NCI-H2081 treated with DMSO at 0.1 percent for 48 hours (cell line): ENCODE results near the gene ARL6IP5.

Experiments
- DNase-seq: peaks from one replicate; lab custom pipeline; 2025; lab: John Stamatoyannopoulos, UW

The ARL6IP5 gene

DNA sequence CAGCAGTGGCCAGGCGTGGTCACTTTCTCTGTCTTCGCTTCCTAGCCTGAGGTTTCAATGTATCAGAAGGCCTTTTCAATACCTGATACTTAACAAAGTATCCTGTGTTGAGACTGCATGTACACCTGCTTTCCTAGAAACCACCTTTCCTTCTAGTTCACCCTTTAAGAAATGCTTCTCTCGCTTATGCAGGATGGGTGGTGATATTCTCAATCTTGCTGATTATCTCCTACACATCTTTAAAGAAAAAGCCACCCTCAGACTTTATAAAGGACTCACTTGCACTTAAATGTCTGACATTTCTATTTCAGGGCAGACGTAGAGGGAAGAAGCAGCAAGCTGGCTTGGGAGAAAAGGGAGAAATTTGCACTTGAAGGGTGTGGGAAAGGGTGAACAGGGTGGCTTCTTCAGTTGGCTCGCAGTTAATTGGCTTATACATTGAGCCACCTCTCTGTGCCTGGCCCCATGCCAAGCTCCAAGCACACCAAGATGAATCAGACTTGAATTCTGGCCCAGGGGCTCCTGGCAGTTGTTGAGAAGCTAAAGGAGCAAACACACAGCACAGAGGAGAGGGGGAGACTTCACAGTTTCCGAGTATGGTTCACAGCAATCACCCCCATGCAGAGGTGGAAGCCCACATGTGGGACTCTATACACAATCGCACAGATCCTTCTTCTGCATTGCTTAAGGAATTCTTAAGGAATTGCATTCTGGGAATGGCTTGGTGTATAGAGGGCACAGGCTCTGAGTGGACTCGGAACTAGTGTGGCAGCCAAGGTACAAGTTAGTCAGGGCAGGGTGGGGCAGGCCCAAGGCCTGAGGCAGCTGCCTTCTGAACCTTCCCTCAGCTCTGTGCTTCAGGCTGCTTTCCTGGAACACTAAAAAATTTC lies 1.3 kb downstream of the ARL6IP5 start:
- DNase-seq, result no peak

- DNase-seq, result no peak
Observed at GRCh38 chr3:69087030-69087791, 2.5 kb downstream of the ARL6IP5 start.

DNA sequence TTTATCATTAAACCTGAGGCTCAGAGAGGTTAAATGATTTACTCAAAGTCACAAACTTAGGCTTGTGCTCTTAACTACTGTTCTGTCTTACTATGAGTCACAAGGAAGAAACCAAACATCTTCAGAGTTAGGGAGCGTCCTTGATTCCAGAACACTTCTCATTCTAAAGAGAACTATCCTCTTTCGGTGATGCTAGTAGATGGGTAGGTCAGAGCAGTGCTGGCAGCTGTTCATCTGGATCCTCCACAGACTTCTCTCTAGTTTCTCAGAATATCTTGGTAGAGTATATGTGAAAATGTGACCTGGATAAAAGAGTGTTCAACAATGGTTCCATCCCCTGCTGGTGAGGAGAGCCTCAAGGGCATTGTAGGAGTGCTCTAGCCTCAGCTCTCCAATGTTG lies 3.3 kb downstream of the ARL6IP5 start:
- no peak for DNase-seq

DNA sequence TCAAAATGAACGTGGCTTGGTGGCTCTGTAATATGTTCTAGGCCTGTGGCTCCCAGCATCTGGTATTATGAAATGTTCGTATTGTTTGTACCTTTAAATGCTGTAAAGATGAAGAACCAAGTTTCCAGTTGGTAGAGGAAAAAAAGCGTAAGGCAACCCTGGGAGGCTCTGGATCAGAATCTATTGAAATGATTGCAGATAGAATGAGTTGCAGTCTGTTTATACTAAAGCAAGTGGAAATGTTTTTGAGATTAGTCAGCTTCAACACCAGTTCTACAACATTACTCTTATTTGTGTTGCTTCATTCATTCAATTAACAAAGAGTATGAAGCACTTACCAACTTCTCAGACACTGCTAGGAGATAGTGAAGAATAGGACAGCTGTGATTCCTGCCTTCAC lies 5.3 kb downstream of the ARL6IP5 start:
- no peak for DNase-seq

DNA sequence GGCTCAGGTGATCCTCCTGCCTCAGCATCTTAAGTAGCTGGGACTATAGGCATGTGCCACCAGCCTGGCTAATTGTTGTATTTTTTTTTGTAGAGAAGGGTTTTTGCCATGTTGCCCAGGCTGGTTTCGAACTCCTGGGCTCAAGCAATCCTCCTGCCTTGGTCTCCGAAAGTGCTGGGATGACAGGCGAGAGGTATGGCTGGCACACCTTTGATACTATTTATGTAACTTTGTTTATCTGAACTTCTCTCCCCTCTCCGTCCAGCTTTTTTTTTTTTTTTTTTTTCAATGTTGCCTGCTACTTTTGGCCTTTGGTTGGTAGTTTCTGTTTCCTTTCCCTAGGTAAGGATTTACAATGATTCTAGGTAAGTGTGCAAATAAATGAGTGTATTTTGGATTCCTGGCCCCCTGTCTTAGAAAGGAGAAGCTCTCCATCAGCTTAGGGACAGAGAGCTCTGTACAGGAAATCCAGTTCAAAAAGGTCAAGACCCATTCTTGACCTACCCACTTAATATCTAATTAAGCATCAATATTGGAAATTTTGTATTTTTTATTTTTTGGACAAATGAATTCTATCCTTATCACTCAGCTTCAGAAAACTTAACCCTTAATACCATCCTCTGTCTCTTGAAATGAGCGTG lies 6.8 kb downstream of the ARL6IP5 start:
- no peak for DNase-seq

GRCh38 chr3:69092030-69092516 lies 7.3 kb downstream of the ARL6IP5 start:
- no peak for DNase-seq

- DNase-seq, result no peak
Observed at GRCh38 chr3:69094467-69095205, 9.9 kb downstream of the ARL6IP5 start.

DNA sequence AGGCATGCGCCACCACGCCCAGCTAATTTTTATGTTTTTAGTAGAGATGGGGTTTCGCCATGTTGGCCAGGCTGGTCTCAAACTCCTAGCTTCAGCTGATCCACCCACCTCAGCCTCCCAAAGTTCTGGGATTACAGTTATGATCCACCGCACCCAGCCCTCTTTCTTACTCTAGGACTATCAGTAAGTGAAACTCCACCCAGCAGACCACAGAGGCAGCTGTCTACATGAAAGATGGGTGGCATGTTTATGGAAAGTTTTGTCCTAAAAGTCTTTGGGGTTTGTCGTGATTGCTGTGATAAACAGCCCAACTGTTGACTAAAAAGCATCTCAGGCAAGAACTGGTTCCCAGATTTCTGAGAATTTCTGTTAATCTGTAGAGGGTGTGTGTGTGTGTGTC lies 10.9 kb downstream of the ARL6IP5 start:
- DNase-seq, result no peak

DNA sequence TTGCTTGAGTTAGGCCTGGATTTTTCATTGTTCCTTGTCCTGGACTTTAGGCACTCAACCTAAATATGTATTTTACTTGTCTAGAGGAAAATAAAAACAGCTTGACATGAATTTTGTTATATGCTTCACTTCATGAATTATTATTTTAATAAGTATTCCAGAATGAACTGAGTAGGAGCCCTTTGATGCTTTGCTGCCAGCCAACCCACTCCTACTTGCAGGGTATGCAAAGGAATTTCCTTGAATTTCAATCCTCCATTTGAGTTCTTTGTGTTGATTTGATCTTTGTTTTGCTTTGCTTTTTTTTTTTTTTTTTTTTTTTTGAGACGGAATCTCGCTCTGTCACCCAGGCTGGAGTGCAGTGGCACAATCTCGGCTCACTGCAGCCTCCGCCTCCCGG lies 11.6 kb downstream of the ARL6IP5 start:
- no peak for DNase-seq

- DNase-seq, result no peak
Observed at GRCh38 chr3:69097407-69098086, 12.8 kb downstream of the ARL6IP5 start.

GRCh38 chr3:69099576-69099975 lies 14.8 kb downstream of the ARL6IP5 start:
- no peak for DNase-seq

DNA sequence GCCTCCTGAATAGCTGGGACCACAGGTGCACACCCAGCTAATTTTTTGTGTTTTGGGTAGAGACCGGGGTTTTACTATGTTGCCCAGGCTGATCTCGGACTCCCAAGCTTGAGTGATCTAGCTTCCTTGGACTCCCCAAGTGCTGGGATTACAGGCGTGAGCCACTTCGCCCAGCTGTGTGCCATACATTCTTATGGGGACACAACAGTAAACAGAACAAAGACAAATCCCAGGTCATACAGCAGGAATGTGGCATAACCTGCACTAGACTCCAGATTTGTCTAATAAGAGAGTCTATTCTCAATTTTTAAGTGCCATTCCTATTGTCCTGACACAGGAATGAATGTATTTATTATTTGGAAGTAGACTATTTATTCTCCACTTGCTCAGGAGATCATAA lies 17.6 kb downstream of the ARL6IP5 start:
- no peak for DNase-seq

DNA sequence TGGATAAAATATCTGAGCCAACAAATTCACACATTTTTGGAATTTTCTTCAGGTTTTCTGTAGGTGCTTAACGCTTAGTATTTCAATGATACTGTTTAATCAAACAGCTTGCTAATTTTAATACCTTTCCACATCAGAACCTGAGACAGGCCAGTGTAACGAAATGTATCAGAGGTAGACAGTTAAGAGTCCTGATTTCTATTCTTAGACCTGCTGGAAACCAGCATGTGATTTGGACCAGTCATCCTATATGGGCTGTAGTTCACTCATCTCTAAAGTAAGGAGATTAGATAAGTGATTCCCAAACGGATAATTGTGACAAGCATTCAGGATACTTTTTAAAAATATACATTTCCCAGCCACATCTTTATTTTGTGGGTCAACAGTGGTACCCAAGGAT lies 18.4 kb downstream of the ARL6IP5 start:
- no peak for DNase-seq

DNA sequence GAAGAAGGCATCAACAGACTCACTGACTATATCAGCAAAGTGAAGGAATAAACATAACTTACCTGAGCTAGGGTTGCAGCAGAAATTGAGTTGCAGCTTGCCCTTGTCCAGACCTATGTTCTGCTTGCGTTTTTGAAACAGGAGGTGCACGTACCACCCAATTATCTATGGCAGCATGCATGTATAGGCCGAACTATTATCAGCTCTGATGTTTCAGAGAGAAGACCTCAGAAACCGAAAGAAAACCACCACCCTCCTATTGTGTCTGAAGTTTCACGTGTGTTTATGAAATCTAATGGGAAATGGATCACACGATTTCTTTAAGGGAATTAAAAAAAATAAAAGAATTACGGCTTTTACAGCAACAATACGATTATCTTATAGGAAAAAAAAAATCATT lies 19.8 kb downstream of the ARL6IP5 start:
- no peak for DNase-seq

GRCh38 chr3:69105320-69105719 lies 20.6 kb downstream of the ARL6IP5 start:
- no peak for DNase-seq

DNA sequence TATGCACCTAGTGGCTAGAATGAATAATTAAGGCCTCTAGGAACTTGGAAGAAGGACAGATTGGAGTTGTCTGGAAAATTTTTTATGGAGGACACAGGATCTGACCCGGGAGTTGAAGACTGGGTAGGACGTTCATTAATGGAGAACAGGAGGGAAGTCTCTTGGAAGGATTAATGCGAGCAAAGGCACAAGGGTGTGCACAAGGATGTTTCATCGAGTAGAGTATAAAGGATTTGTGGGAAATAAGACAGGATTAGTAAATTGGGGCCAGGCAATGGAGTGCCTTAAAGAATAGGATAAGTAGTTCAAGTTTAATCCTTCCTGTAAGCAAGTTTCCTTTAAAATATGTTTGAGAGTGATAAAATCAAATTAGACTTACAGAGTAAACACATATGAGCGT lies 23.1 kb downstream of the ARL6IP5 start:
- DNase-seq, result no peak

DNA sequence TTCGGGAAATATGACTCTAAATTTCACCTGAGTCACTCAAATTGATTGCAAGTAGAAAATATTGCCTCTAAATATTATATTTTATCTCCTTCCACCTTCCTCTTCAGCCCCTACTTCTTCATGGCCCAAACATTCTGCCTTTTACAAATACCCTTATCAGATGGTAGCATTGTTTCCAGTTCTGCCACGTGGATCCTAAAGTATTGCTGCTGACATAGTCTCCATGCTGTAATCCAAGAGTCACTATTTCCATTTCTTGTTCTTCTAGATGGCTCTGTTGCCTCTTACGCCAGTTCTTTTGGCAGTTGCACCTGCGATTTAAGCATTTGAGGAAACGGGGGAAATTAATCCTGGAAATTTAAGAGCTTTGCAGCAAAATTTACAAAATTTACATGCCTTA lies 24.1 kb downstream of the ARL6IP5 start:
- DNase-seq, result no peak

- no peak for DNase-seq
Observed at GRCh38 chr3:69110941-69111546, 26.3 kb downstream of the ARL6IP5 start.

DNA sequence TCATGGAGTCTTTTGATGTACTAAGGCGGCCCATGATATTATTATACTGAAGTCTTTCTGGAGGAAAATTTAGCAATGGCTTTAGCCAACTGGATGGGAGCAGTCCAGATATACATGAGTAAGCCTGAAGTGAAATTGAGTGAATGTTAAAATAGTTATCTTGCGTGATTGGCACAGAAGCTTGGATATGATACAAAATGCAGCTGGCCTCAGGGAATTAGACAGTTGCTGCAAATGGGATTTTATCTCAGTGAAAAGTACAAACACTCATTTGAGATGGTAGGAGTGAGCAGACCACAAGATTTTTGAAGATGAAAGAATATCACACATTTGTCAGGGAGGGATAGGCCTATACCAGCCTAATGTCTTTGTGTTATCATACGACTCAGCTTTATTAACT lies 28.8 kb downstream of the ARL6IP5 start:
- no peak for DNase-seq

- no peak for DNase-seq
Observed at GRCh38 chr3:69115731-69116130, 31.0 kb downstream of the ARL6IP5 start.

GRCh38 chr3:69116162-69116561 lies 31.4 kb downstream of the ARL6IP5 start:
- DNase-seq, result no peak
